Endodermal cell (in vitro differentiated cells): Measurements from ENCODE around the gene DDC. TPM values are rescaled to one million over a fixed set of nuclear protein-coding genes. Genes with fewer than 3 reads are reported as not detected.
"Not testable (repeated sequence)": the region's sequence is repeated elsewhere in the genome, so short reads cannot be mapped to it uniquely, and the experiment has no call there.

Experiments
- DNase-seq: peaks from one replicate; pipeline ENCODE4 v3.0.0-alpha.2; 2017
- H3K27ac ChIP-seq: 2 replicates; pipeline ENCODE4 v1.5.1; 2013; ENCODE audit warnings: mild to moderate bottlenecking, low read depth, low read length, moderate library complexity
- H3K27me3 ChIP-seq: 2 replicates; pipeline ENCODE4 v1.6.1; 2013; ENCODE audit warnings: mild to moderate bottlenecking, low read length, moderate library complexity; ENCODE audit not compliant: insufficient read depth, control insufficient read depth, poor library complexity, severe bottlenecking
- H3K36me3 ChIP-seq: 2 replicates; pipeline ENCODE4 v1.7.0; 2013; ENCODE audit warnings: mild to moderate bottlenecking, low read length, moderate library complexity; ENCODE audit not compliant: control insufficient read depth, insufficient read depth
- H3K4me1 ChIP-seq: one replicate; pipeline ENCODE4 v1.7.0; 2013; ENCODE audit warnings: low read length; ENCODE audit not compliant: control insufficient read depth, insufficient read depth
- H3K4me3 ChIP-seq: 2 replicates; pipeline ENCODE4 v1.5.1; 2013; ENCODE audit warnings: mild to moderate bottlenecking, low read length, moderate library complexity
- H3K9ac ChIP-seq: 2 replicates; pipeline ENCODE4 v1.6.1; 2013; ENCODE audit warnings: mild to moderate bottlenecking, low read length, moderate library complexity; ENCODE audit not compliant: poor library complexity, severe bottlenecking; ENCODE audit errors: extremely low read depth
- H3K9me3 ChIP-seq: 2 replicates; pipeline ENCODE4 v1.6.1; 2013; ENCODE audit warnings: mild to moderate bottlenecking, low read length, moderate library complexity; ENCODE audit not compliant: control insufficient read depth
- H3K27ac Mint-ChIP-seq: 2 replicates; pipeline ENCODE4 v1.8.0; 2020; ENCODE audit warnings: mixed read lengths
- H3K27me3 Mint-ChIP-seq: 2 replicates; pipeline ENCODE4 v1.8.0; 2021; ENCODE audit warnings: mild to moderate bottlenecking, mixed read lengths; ENCODE audit not compliant: insufficient read depth
- H3K36me3 Mint-ChIP-seq: 2 replicates; pipeline ENCODE4 v1.8.0; 2020; ENCODE audit warnings: low read depth, mixed read lengths
- H3K4me1 Mint-ChIP-seq: 2 replicates; pipeline ENCODE4 v1.8.0; 2020; ENCODE audit warnings: mixed read lengths
- H3K4me3 Mint-ChIP-seq: 2 replicates; pipeline ENCODE4 v1.8.0; 2020; ENCODE audit warnings: mild to moderate bottlenecking, moderate library complexity, mixed read lengths
- H3K9me3 Mint-ChIP-seq: 2 replicates; pipeline ENCODE4 v1.8.0; 2020; ENCODE audit warnings: mild to moderate bottlenecking, mixed read lengths
- WGBS, 2 experiments: methylation state at CpG; one replicate each; pipeline versions ENCODE4 v1.1.5 to v1.1.7; 2013; ENCODE audit warnings: missing lambda C conversion rate in 2 of 2, mixed read lengths in 1 of 2; ENCODE audit not compliant: insufficient coverage in 1 of 2, insufficient read length in 1 of 2; 5-methylcytosine and 5-hydroxymethylcytosine counted together
- total RNA-seq, 2 donors: library from RNA; stranded (reverse); fragmentation: NEBNext Ultra II Directional in 1 of 2; extraction: Animal tissue kit (Norgen Biotek cat#: 25700) in 1 of 2; gene quantifications; 2 replicates in 1 of 2; 3 replicates in 1 of 2; pipeline ENCODE4 v1.2.1, GENCODE V29; 2021
- TF ChIP-seq, protein P1 (sequence below): fragments of 200-600 bp; sonication (generic); conservative IDR thresholded peaks from 2 replicates; pipeline ENCODE4 v1.5.0; 2021; ENCODE audit warnings: antibody characterized with exemption, mild to moderate bottlenecking

Gene DDC
- total RNA-seq, 2 donors from 2014 or later = 1.1 TPM

DNA sequence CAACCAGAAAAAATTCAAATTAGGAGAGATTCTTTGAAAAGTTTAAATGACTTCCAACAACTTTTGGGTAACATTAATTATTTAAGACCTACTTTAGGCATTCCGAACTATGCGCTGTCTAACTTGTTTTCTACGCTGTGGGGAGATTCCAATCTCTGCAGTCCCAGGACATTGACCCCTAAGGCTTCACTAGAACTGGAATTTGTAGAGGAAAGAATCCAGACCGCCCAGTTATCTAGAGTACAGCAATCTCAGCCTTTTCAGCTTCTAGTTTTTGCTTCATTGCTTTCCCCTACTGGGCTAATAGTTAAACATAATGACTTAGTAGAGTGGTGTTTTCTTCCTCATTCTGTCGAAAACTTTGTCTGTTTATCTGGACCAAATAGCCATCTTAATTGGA lies 14.9 kb upstream of the DDC start:
- Histone ChIP-seq H3K4me1 (no peaks in the 10 kb centered on the region), H3K4me3 (no peak overlapping the region), H3K36me3 (no peaks in the 10 kb centered on the region), H3K27me3 (no peaks in the 10 kb centered on the region), H3K9me3 (peaks cover 32% of the 10 kb centered on the region), H3K27ac (no peak overlapping the region), H3K9ac (no peak overlapping the region)
- H3K36me3 Mint-ChIP-seq = peaks cover 4% of the 10 kb centered on the region
- no peaks in the 10 kb centered on the region for H3K4me1 Mint-ChIP-seq
- peaks cover 63% of the 10 kb centered on the region for H3K9me3 Mint-ChIP-seq
- H3K27me3 Mint-ChIP-seq = no peaks in the 10 kb centered on the region
- TF ChIP-seq, protein P1, sequence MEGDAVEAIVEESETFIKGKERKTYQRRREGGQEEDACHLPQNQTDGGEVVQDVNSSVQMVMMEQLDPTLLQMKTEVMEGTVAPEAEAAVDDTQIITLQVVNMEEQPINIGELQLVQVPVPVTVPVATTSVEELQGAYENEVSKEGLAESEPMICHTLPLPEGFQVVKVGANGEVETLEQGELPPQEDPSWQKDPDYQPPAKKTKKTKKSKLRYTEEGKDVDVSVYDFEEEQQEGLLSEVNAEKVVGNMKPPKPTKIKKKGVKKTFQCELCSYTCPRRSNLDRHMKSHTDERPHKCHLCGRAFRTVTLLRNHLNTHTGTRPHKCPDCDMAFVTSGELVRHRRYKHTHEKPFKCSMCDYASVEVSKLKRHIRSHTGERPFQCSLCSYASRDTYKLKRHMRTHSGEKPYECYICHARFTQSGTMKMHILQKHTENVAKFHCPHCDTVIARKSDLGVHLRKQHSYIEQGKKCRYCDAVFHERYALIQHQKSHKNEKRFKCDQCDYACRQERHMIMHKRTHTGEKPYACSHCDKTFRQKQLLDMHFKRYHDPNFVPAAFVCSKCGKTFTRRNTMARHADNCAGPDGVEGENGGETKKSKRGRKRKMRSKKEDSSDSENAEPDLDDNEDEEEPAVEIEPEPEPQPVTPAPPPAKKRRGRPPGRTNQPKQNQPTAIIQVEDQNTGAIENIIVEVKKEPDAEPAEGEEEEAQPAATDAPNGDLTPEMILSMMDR = no peak
- no peak overlapping the region for H3K27ac Mint-ChIP-seq
- whole genome bisulfite sequencing, 2 experiments = 91 to 100% methylated on average over 4 to 5 of the region's 5 CpGs
- no peak overlapping the region for H3K4me3 Mint-ChIP-seq
- DNase-seq = no peak

DNA sequence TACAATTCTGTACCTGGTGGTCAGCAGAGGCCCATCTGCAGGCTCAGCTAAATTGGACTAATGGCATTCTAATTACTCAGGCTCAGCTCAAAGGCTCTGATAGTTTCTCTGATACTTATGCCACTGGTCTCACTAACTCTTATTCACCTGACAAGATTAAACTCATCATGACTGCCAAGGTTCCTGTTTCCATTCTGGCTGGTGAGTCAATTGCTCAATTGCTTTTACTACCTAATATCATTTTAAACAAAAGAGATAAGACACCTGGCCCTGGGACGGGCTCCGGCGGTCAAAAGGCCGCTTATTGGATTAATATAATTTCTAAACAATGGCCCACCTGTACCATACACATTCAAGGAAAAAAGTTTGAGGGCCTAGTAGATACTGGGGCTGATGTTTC lies 12.9 kb upstream of the DDC start:
- H3K4me1 ChIP-seq, H3K9ac ChIP-seq, H3K4me3 ChIP-seq, H3K27me3 ChIP-seq, H3K27me3 Mint-ChIP-seq, H3K4me1 Mint-ChIP-seq, H3K27ac Mint-ChIP-seq, H3K4me3 Mint-ChIP-seq, H3K27ac ChIP-seq, H3K36me3 ChIP-seq, H3K36me3 Mint-ChIP-seq, DNase-seq: not testable (repeated sequence)
- H3K9me3 ChIP-seq = peaks cover 17% of the 10 kb centered on the region
- H3K9me3 Mint-ChIP-seq = peaks cover 46% of the 10 kb centered on the region
- WGBS, 2 experiments = 85% methylated on average over 4 of the region's 4 CpGs; no CpG with 5 or more reads in 1 of the 2 experiments

DNA sequence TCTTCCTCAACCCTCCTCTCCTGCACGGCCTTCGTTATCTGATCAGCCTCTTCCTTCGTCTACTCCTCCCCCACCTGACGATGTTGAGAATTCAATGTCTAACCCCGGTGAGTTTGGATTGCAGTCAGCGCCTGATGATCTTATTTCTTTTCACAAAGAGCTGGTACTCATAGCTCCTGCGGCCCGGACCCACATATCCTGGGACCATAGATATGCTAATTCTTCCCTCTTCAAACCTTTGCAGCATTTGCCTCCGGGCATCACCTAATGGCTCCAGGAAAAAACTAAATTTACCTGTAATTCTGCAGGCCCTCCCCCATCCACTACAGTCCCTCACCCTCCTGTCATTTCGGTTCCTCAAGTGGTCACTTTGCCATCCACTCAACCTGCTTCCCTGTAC lies 12.4 kb upstream of the DDC start:
- H3K36me3 ChIP-seq = no peaks in the 10 kb centered on the region
- TF ChIP-seq, protein P1 = no peak
- H3K4me3 ChIP-seq = no peak overlapping the region
- no peaks in the 10 kb centered on the region for H3K27me3 ChIP-seq
- Mint-ChIP-seq H3K27ac (no peak overlapping the region), H3K4me3 (no peak overlapping the region), H3K27me3 (no peaks in the 10 kb centered on the region), H3K4me1 (no peaks in the 10 kb centered on the region), H3K9me3 (peaks cover 41% of the 10 kb centered on the region), H3K36me3 (peaks cover 4% of the 10 kb centered on the region)
- DNase-seq = no peak
- WGBS, 2 experiments = 87 to 90% methylated on average over 5 to 10 of the region's 10 CpGs
- H3K9me3 ChIP-seq = peaks cover 15% of the 10 kb centered on the region
- no peak overlapping the region for H3K27ac ChIP-seq
- no peak overlapping the region for H3K9ac ChIP-seq
- H3K4me1 ChIP-seq = no peaks in the 10 kb centered on the region

DNA sequence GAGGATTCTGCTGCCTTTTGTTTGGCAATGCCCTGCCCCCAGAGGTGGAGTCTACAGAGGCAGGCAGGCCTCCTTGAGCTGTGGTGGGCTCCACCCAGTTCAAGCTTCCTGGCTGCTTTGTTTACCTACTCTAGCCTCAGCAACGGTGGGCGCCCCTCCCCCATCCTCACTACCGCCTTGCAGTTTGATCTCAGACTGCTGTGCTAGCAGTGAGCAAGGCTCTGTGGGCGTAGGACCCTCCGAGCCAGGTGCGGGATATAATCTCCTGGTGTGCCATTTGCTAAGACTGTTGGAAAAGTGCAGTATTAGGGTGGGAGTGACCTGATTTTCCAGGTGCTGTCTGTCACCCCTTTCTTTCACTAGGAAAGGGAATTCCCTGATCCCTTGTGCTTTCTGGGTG lies 11.2 kb upstream of the DDC start:
- not testable (repeated sequence) for H3K27me3 Mint-ChIP-seq, DNase-seq, H3K4me3 ChIP-seq, H3K4me3 Mint-ChIP-seq, H3K9ac ChIP-seq, H3K36me3 Mint-ChIP-seq, H3K27me3 ChIP-seq, H3K36me3 ChIP-seq, H3K27ac ChIP-seq, H3K4me1 Mint-ChIP-seq, H3K4me1 ChIP-seq, H3K27ac Mint-ChIP-seq, H3K9me3 ChIP-seq
- 73% methylated on average over 6 of the region's 6 CpGs; no CpG with 5 or more reads in 1 of the 2 experiments for WGBS, 2 experiments
- H3K9me3 Mint-ChIP-seq = peaks cover 37% of the 10 kb centered on the region
